NB4 (cell line): ENCODE results near the gene RUNX3.
"Not testable (repeated sequence)": the region's sequence is repeated elsewhere in the genome, so short reads cannot be mapped to it uniquely, and the experiment has no call there.

Source experiments
- DNase-seq: peaks from one replicate; pipeline ENCODE4 v3.0.0; 2010; ENCODE audit warnings: low read depth
- H3K4me3 ChIP-seq: one replicate; pipeline ENCODE4 v1.5.1; 2011; ENCODE audit warnings: mild to moderate bottlenecking, low read depth, low read length, moderate library complexity
- MYC ChIP-seq: IDR thresholded peaks from 2 replicates; pipeline ENCODE4 v1.6.1; 2011; ENCODE audit warnings: low read depth, low read length
- POLR2A ChIP-seq: IDR thresholded peaks from 2 replicates; pipeline ENCODE4 v1.6.1; 2011; ENCODE audit warnings: mild to moderate bottlenecking; ENCODE audit not compliant: insufficient read length; ENCODE audit errors: extremely low read depth
- TF ChIP-seq, protein P1 (sequence below): IDR thresholded peaks from 2 replicates; pipeline ENCODE4 v1.6.1; 2011; ENCODE audit warnings: low read depth, low read length
- TF ChIP-seq, protein P2 (sequence below): IDR thresholded peaks from one replicate; pipeline ENCODE4 v1.5.1; 2012; ENCODE audit warnings: low read depth, low read length

The RUNX3 gene

DNA sequence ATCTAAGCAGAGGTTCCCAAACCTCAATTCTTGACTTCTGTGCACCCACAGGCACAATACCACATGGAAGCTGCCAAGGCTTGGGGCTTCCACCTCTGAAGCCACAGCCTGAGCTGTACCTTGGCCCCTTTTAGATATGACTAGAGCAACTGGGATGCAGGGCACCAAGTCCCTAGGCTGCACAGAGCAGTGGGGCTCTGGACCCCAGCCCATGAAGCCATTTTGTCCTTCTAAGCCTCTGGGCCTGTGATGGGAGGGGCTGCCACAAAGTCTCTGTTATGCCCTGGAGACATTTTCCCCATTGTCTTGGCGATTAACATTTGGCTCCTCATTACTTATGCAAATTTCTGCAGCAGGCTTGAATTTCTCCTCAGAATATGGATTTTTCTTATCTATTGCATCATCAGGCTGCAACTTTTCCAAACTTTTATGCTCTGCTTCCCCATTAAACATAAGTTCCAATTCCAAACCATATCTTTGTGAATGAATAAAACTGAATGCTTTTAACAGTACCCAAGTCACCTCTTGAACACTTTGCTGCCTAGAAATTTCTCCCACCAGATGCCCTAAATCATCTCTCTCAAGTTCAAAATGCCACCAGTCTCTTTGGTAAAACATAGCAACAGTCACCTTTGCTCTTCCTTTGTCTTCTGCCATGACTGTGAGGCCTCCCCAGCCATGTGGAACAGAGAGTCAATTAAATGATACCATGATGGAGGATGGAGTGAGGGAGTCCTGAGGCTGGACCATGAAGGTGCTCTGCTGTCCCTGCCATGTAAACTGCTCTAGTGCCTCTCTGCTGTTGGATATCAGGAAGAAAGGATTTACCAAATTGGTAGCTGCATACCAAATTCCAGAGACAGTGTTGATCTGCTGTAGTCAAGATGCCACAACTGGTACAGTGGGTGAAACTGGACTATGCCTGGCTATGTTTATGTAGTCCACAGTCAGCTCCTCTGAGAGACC lies 37.6 kb downstream of the RUNX3 start:
- no peak overlapping the region for H3K4me3 ChIP-seq
- TF ChIP-seq, protein P1, sequence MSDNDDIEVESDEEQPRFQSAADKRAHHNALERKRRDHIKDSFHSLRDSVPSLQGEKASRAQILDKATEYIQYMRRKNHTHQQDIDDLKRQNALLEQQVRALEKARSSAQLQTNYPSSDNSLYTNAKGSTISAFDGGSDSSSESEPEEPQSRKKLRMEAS, result no peak
- TF ChIP-seq, protein P2, sequence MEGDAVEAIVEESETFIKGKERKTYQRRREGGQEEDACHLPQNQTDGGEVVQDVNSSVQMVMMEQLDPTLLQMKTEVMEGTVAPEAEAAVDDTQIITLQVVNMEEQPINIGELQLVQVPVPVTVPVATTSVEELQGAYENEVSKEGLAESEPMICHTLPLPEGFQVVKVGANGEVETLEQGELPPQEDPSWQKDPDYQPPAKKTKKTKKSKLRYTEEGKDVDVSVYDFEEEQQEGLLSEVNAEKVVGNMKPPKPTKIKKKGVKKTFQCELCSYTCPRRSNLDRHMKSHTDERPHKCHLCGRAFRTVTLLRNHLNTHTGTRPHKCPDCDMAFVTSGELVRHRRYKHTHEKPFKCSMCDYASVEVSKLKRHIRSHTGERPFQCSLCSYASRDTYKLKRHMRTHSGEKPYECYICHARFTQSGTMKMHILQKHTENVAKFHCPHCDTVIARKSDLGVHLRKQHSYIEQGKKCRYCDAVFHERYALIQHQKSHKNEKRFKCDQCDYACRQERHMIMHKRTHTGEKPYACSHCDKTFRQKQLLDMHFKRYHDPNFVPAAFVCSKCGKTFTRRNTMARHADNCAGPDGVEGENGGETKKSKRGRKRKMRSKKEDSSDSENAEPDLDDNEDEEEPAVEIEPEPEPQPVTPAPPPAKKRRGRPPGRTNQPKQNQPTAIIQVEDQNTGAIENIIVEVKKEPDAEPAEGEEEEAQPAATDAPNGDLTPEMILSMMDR, result no peak
- DNase-seq, result no peak

DNA sequence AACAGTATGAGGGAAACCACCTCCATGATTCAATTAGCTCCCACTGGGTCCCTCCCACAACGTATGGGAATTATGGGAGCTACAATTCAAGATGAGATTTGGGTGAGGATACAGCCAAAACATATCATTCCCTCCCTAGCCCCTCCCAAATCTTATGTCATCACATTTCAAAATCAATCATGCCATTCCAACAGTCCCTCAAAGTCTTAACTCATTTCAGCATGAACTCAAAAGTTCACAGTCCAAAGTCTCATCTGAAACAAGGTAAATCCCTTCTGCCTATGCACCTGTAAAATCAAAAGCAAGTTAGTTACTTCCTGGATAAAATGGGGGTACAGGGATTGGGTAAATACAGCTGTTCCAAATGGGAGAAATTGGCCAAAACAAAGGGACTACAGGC lies 38.7 kb downstream of the RUNX3 start:
- DNase-seq, H3K4me3 ChIP-seq: not testable (repeated sequence)

DNA sequence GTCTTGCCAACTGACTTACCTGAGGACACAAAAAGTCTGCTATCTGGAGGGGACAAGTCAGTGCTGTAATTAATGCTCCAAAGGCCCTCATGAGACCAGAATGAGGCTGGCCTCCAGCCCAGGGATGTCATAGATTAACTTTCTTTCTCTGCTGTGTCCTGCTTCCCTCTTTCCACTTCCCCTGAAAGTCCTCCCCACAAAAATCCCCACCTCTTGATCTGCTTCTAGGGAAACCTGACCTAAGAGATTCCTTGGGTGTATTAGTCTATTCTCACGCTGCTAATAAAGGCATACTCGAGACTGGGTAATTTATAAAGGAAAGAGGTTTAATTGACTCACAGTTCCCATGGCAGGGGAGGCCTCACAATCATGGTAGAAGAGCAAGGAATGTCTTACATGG lies 39.2 kb downstream of the RUNX3 start:
- no peak for TF ChIP-seq MYC
- TF ChIP-seq, protein P1, result no peak
- no peak for TF ChIP-seq POLR2A
- TF ChIP-seq, protein P2, result no peak
- DNase-seq, result no peak
- H3K4me3 ChIP-seq, result no peak overlapping the region

DNA sequence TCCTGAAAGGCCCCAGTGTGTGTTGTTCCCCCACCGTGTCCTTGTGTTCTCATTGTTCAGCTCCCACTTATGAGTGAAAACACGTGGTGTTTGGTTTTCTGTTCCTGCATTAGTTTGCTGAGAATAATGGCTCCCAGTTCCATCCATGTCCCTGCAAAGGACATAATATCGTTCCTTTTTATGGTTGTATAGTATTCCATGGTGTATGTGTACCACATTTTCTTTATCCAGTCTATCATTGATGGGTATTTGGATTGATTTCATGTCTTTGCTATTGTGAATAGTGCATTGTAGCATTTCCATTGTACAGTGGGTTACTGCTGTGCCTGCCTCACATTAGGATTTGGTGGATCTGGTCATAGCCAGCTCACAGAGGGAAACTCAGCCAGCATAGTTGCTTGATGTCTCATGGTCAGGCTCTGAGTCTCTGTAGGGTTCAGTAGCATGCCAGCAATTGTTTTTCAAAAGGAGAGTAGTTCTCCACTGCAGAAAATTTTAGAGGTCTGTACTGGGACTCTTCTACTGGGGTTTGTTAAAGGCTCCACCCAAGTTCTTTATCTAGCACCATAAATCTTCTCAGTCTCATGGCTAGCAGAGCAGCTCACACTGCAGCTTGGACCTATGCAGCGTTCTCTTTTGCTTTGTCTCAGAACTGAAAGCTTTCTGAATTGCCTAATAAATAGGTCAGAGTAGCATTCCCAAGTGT lies 41.0 kb downstream of the RUNX3 start:
- no peak for DNase-seq
- TF ChIP-seq, protein P2, result no peak
- TF ChIP-seq MYC (no peak), POLR2A (no peak)
- TF ChIP-seq, protein P1, result no peak
- H3K4me3 ChIP-seq, result no peak overlapping the region

DNA sequence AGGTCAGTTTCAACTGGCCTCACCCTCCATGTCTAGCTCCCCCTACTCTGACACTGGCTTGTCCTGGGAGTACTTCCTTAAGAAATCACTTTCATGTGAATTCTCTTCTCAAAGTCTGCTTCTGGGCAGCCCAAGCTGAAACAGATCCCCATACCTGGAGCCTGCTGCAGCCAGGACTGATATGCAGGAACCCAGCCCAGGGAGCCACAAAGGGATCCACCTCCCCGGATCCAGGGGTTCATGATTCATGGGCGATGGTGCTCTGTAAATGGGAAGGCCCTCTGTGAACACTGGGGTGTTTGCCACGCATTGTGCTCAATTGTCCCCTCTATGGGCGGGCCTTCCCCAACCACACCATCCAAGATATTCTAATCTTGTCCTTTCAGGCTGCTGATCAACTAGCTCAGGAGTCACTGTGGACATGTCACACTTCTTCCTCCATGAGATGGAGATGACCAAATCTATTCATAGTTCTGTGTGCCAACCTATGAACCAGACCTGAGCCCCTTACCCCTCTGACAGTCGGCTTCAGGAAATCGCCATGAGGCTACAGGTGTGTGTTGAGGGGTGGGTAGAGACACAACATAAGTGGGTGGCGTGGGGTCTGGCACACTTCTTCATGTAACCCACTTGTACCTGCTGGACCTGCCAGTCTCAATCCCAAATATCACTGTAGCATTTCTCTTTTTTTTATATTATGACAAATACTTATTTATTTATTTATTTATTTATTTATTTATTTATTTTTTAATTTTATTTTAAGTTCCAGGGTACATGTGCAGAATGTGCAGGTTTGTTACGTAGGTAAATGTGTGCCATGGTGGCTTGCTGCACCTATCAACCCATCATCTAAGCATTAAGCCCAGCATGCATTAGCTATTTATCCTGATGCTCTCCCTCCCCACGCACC lies 41.8 kb downstream of the RUNX3 start:
- no peak overlapping the region for H3K4me3 ChIP-seq
- TF ChIP-seq, protein P2, result no peak
- TF ChIP-seq, protein P1, result no peak
- TF ChIP-seq MYC (no peak), POLR2A (no peak)
- DNase-seq, result no peak

DNA sequence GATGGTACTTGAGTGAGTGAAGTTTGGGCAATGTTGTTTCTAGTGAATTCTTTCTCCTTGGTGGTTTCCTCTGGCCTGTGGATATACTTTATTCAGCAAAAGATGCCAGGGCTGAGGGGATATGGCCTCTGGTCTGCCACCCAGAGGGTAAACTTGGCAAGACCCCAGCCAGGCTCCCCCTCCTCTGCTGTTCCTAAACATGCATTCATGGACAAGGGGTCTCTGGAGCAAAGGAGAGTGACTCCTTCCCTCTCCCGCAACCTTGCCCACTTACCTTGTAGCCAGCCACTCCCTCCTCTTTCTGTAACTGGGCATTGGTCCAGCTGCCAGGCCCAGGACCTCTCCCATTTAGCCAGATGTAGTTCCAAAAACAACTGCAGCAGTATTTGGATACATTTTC lies 43.8 kb downstream of the RUNX3 start:
- no peak for DNase-seq
- TF ChIP-seq MYC, result no peak
- TF ChIP-seq POLR2A, result no peak
- TF ChIP-seq, protein P1, result no peak
- TF ChIP-seq, protein P2, result no peak
- H3K4me3 ChIP-seq, result no peak overlapping the region
